ENCODE measurements around the gene CBR4.

Gene CBR4

DNA sequence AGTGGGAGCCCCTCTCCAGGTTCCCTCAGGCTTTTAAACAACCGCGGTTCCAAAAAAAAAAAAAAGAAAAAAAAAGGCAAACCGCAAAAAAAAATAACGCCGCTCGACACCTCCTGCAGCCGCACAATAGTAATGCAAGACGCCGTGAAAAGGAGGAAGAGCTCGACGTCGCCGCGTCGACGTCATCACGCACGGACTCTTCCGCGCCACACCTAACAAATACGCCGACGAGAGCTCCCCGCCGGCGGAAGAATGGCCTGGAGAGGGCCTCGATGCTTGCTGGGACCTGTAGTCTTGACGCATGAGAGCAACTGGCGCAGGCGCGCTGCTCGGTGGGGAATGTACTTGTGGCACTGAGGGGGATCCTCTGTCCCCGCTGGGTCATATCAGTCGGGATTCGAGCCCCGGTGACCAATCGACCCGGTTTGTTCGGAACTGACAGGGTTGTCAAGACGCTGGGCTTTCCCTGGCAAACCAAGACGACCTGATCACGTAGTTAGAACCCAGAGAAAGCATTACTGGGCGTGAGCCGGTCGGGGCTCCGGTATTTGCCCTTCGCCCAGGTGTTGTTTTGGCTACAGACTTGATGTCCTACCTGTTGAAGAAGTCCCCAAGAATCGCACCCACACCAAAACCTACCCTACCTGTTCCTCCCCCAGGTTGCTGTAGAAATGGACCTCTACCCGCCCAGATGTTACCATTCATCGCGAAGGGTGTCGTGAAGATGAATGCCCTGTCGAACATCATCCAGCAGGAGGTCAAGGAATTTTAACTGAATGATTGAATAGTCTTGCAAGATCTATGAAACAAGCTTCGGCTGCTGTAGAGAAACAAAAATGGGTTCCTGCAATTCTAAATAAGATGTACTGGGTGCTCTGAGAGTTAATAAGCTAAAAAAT lies at the start of gene CBR4:
Gene CBR4, minus strand, starts transcription at position 131 of the 899 bp plus-strand sequence. CDS start 166 bp downstream, outside the sequence.
- H3F3A ChIP-seq (ENCODE audit: control insufficient read depth, insufficient read depth), result no peaks in the 10 kb centered on the region
- H4K20me1 ChIP-seq (ENCODE audit: control insufficient read depth, insufficient read depth, low read depth, low read length), result no peaks in the 10 kb centered on the region
- H3K4me3 ChIP-seq (ENCODE audit: low read length), result peak within 1 kb of the TSS; percentile 83
- peaks cover 14% of the 10 kb centered on the region for H3K36me3 ChIP-seq (ENCODE audit: control insufficient read depth, low read length)
- peaks cover 31% of the 10 kb centered on the region for H3K4me1 ChIP-seq (ENCODE audit: control insufficient read depth, low read length)
- no peaks in the 10 kb centered on the region for H3K9me2 ChIP-seq (replicated peaks; ENCODE audit: control insufficient read depth, low read length)
- no peaks in the 10 kb centered on the region for H3K27me3 ChIP-seq (ENCODE audit: control insufficient read depth, low read length)
- peak within 1 kb of the TSS; percentile 91 for H3K4me2 ChIP-seq (ENCODE audit: low read length)
- peaks cover 39% of the 10 kb centered on the region for H3K79me2 ChIP-seq (ENCODE audit: control insufficient read depth, low read length)
- TF ChIP-seq, protein P1, sequence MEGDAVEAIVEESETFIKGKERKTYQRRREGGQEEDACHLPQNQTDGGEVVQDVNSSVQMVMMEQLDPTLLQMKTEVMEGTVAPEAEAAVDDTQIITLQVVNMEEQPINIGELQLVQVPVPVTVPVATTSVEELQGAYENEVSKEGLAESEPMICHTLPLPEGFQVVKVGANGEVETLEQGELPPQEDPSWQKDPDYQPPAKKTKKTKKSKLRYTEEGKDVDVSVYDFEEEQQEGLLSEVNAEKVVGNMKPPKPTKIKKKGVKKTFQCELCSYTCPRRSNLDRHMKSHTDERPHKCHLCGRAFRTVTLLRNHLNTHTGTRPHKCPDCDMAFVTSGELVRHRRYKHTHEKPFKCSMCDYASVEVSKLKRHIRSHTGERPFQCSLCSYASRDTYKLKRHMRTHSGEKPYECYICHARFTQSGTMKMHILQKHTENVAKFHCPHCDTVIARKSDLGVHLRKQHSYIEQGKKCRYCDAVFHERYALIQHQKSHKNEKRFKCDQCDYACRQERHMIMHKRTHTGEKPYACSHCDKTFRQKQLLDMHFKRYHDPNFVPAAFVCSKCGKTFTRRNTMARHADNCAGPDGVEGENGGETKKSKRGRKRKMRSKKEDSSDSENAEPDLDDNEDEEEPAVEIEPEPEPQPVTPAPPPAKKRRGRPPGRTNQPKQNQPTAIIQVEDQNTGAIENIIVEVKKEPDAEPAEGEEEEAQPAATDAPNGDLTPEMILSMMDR (IDR thresholded peaks at IDR 0.05; ENCODE audit: low read depth, low read length, poor library complexity, severe bottlenecking), result peak; percentile 10
- TF ChIP-seq EZH2phosphoT487 (IDR thresholded peaks at IDR 0.05; ENCODE audit: borderline replicate concordance, low read length), result no peak
- H3K27ac ChIP-seq (ENCODE audit: low read depth, low read length), result peak within 1 kb of the TSS; percentile 64
- no peaks in the 10 kb centered on the region for H3K9me3 ChIP-seq (ENCODE audit: control insufficient read depth, insufficient read depth, low read length)

DNA sequence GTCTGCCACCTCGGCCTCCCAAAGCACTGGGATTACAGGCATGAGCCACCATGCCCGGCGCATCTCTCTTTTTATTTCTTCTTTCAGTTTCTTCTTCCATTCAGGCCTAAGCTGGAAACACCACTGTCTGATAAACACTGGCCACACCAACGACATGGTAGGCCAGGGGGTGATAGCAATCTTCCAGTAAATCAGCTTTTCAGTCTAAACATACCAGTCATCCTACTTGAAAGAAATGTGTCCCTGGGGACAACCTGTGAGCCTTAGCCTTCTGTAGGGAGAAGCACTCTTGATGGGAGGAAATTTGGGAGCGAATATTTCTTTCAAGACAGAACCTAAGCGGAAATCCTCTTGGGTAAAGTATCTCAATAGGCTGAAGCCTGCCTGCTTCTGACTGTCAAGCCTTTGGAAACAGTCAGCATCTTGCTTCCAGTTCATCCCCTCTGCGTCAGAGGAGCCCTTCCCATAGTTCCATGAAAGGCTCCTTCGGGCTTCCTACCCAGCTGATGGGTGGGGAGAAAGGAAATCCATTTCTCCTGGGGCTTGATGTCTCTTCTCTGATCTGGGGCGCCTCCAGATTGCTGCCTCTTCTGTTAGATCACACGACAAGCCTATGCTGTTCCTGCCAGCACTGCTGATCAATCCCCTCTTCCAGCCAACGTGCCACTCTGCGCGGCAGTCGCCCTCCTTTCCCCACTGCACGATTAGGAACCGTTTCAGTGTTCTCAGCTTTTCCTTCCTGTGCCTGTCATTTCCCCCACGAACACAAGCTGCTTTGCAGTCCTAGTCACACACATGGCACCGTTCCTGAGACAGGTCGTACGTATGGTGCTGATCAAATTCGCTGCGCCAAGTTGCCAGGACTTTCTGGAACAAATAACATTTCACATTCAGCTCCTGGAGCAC lies 49.5 kb upstream of the CBR4 start:
- H3K4me2 ChIP-seq (ENCODE audit: low read length), result no peak overlapping the region
- H3K9me2 ChIP-seq (replicated peaks; ENCODE audit: control insufficient read depth, low read length), result no peaks in the 10 kb centered on the region
- H4K20me1 ChIP-seq (ENCODE audit: control insufficient read depth, insufficient read depth, low read depth, low read length), result no peaks in the 10 kb centered on the region
- TF ChIP-seq, protein P1 (IDR thresholded peaks at IDR 0.05; ENCODE audit: low read depth, low read length, poor library complexity, severe bottlenecking), result no peak
- no peak for TF ChIP-seq EZH2phosphoT487 (IDR thresholded peaks at IDR 0.05; ENCODE audit: borderline replicate concordance, low read length)
- no peaks in the 10 kb centered on the region for H3K9me3 ChIP-seq (ENCODE audit: control insufficient read depth, insufficient read depth, low read length)
- no peaks in the 10 kb centered on the region for H3K4me1 ChIP-seq (ENCODE audit: control insufficient read depth, low read length)
- no peaks in the 10 kb centered on the region for H3F3A ChIP-seq (ENCODE audit: control insufficient read depth, insufficient read depth)
- no peaks in the 10 kb centered on the region for H3K79me2 ChIP-seq (ENCODE audit: control insufficient read depth, low read length)
- H3K27me3 ChIP-seq (ENCODE audit: control insufficient read depth, low read length), result no peaks in the 10 kb centered on the region
- no peak overlapping the region for H3K27ac ChIP-seq (ENCODE audit: low read depth, low read length)
- H3K36me3 ChIP-seq (ENCODE audit: control insufficient read depth, low read length), result no peaks in the 10 kb centered on the region
- H3K4me3 ChIP-seq (ENCODE audit: low read length), result no peak overlapping the region

DNA sequence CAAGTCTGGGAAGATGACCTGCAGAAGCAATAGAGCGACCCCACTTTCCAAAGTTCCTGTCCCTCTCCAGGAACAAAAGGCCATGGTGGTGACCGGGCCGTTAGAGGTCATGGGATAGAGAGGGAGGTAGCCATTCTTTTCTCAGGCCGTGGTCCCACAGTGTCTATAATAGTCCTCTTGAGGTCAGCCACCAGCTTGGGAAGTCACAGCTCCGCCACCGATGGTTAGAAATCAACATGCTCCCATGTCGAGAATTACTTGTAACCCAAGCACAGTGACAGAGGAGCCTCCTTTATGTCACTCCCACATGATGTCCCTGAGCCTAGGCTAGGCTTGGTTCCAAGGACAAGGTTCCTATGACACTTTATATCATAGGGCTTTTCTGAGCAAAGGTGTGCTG lies 48.3 kb upstream of the CBR4 start:
- TF ChIP-seq EZH2phosphoT487 (IDR thresholded peaks at IDR 0.05; ENCODE audit: borderline replicate concordance, low read length), result no peak
- TF ChIP-seq, protein P1 (IDR thresholded peaks at IDR 0.05; ENCODE audit: low read depth, low read length, poor library complexity, severe bottlenecking), result no peak
- H3K9me3 ChIP-seq (ENCODE audit: control insufficient read depth, insufficient read depth, low read length), result no peaks in the 10 kb centered on the region
- H3K9me2 ChIP-seq (replicated peaks; ENCODE audit: control insufficient read depth, low read length), result no peaks in the 10 kb centered on the region
- H3F3A ChIP-seq (ENCODE audit: control insufficient read depth, insufficient read depth), result no peaks in the 10 kb centered on the region
- no peak overlapping the region for H3K4me2 ChIP-seq (ENCODE audit: low read length)
- no peak overlapping the region for H3K27ac ChIP-seq (ENCODE audit: low read depth, low read length)
- H3K27me3 ChIP-seq (ENCODE audit: control insufficient read depth, low read length), result no peaks in the 10 kb centered on the region
- H3K4me1 ChIP-seq (ENCODE audit: control insufficient read depth, low read length), result no peaks in the 10 kb centered on the region
- no peaks in the 10 kb centered on the region for H3K36me3 ChIP-seq (ENCODE audit: control insufficient read depth, low read length)
- no peaks in the 10 kb centered on the region for H4K20me1 ChIP-seq (ENCODE audit: control insufficient read depth, insufficient read depth, low read depth, low read length)
- H3K4me3 ChIP-seq (ENCODE audit: low read length), result no peak overlapping the region
- no peaks in the 10 kb centered on the region for H3K79me2 ChIP-seq (ENCODE audit: control insufficient read depth, low read length)
